Endodermal cell (in vitro differentiated cells): ENCODE results near the gene RS1. TPM values are rescaled to one million over a fixed set of nuclear protein-coding genes. Genes with fewer than 3 reads are reported as not detected.

ENCODE experiments used
- DNase-seq: peaks from one replicate; pipeline ENCODE4 v3.0.0-alpha.2; 2017
- H3K27ac ChIP-seq: 2 replicates; pipeline ENCODE4 v1.5.1; 2013; ENCODE audit warnings: mild to moderate bottlenecking, low read depth, low read length, moderate library complexity
- H3K27me3 ChIP-seq: 2 replicates; pipeline ENCODE4 v1.6.1; 2013; ENCODE audit warnings: mild to moderate bottlenecking, low read length, moderate library complexity; ENCODE audit not compliant: insufficient read depth, control insufficient read depth, poor library complexity, severe bottlenecking
- H3K36me3 ChIP-seq: 2 replicates; pipeline ENCODE4 v1.7.0; 2013; ENCODE audit warnings: mild to moderate bottlenecking, low read length, moderate library complexity; ENCODE audit not compliant: control insufficient read depth, insufficient read depth
- H3K4me1 ChIP-seq: one replicate; pipeline ENCODE4 v1.7.0; 2013; ENCODE audit warnings: low read length; ENCODE audit not compliant: control insufficient read depth, insufficient read depth
- H3K4me3 ChIP-seq: 2 replicates; pipeline ENCODE4 v1.5.1; 2013; ENCODE audit warnings: mild to moderate bottlenecking, low read length, moderate library complexity
- H3K9ac ChIP-seq: 2 replicates; pipeline ENCODE4 v1.6.1; 2013; ENCODE audit warnings: mild to moderate bottlenecking, low read length, moderate library complexity; ENCODE audit not compliant: poor library complexity, severe bottlenecking; ENCODE audit errors: extremely low read depth
- H3K9me3 ChIP-seq: 2 replicates; pipeline ENCODE4 v1.6.1; 2013; ENCODE audit warnings: mild to moderate bottlenecking, low read length, moderate library complexity; ENCODE audit not compliant: control insufficient read depth
- H3K27ac Mint-ChIP-seq: 2 replicates; pipeline ENCODE4 v1.8.0; 2020; ENCODE audit warnings: mixed read lengths
- H3K27me3 Mint-ChIP-seq: 2 replicates; pipeline ENCODE4 v1.8.0; 2021; ENCODE audit warnings: mild to moderate bottlenecking, mixed read lengths; ENCODE audit not compliant: insufficient read depth
- H3K36me3 Mint-ChIP-seq: 2 replicates; pipeline ENCODE4 v1.8.0; 2020; ENCODE audit warnings: low read depth, mixed read lengths
- H3K4me1 Mint-ChIP-seq: 2 replicates; pipeline ENCODE4 v1.8.0; 2020; ENCODE audit warnings: mixed read lengths
- H3K4me3 Mint-ChIP-seq: 2 replicates; pipeline ENCODE4 v1.8.0; 2020; ENCODE audit warnings: mild to moderate bottlenecking, moderate library complexity, mixed read lengths
- H3K9me3 Mint-ChIP-seq: 2 replicates; pipeline ENCODE4 v1.8.0; 2020; ENCODE audit warnings: mild to moderate bottlenecking, mixed read lengths
- CTCF ChIP-seq: fragments of 200-600 bp; sonication (generic); conservative IDR thresholded peaks from 2 replicates; pipeline ENCODE4 v1.5.0; 2021; ENCODE audit warnings: antibody characterized with exemption, mild to moderate bottlenecking
- WGBS, 2 experiments: methylation state at CpG; one replicate each; pipeline versions ENCODE4 v1.1.5 to v1.1.7; 2013; ENCODE audit warnings: missing lambda C conversion rate in 2 of 2, mixed read lengths in 1 of 2; ENCODE audit not compliant: insufficient coverage in 1 of 2, insufficient read length in 1 of 2; 5-methylcytosine and 5-hydroxymethylcytosine counted together
- total RNA-seq, 2 donors: library from RNA; stranded (reverse); fragmentation: NEBNext Ultra II Directional in 1 of 2; extraction: Animal tissue kit (Norgen Biotek cat#: 25700) in 1 of 2; gene quantifications; 2 replicates in 1 of 2; 3 replicates in 1 of 2; pipeline ENCODE4 v1.2.1, GENCODE V29; 2021

Gene RS1
- total RNA-seq, 2 donors from 2014 or later, result not detected

GRCh38 chrX:18619288-18619687 is 52.6 kb downstream of the RS1 start:
- Histone ChIP-seq H3K27me3 (no peaks in the 10 kb centered on the region), H3K36me3 (peaks cover 4% of the 10 kb centered on the region), H3K27ac (no peak overlapping the region), H3K9ac (no peak overlapping the region), H3K9me3 (no peaks in the 10 kb centered on the region), H3K4me3 (no peak overlapping the region), H3K4me1 (peaks cover 3% of the 10 kb centered on the region)
- Mint-ChIP-seq H3K4me3 (no peak overlapping the region), H3K9me3 (peaks cover 40% of the 10 kb centered on the region), H3K27ac (no peak overlapping the region), H3K27me3 (no peaks in the 10 kb centered on the region), H3K36me3 (no peaks in the 10 kb centered on the region), H3K4me1 (peaks cover 6% of the 10 kb centered on the region)
- no peak for DNase-seq
- TF ChIP-seq CTCF, result no peak
- WGBS, 2 experiments, result 100% methylated on average over 1 to 2 of the region's 2 CpGs

- no peak for TF ChIP-seq CTCF
- peaks cover 7% of the 10 kb centered on the region for H3K36me3 ChIP-seq
- Mint-ChIP-seq H3K4me1 (peaks cover 6% of the 10 kb centered on the region), H3K9me3 (peaks cover 32% of the 10 kb centered on the region), H3K4me3 (no peak overlapping the region), H3K36me3 (peaks cover 13% of the 10 kb centered on the region), H3K27me3 (no peaks in the 10 kb centered on the region), H3K27ac (no peak overlapping the region)
- H3K27ac ChIP-seq, result no peak overlapping the region
- no peaks in the 10 kb centered on the region for H3K9me3 ChIP-seq
- peaks cover 3% of the 10 kb centered on the region for H3K4me1 ChIP-seq
- H3K9ac ChIP-seq, result no peak overlapping the region
- no peaks in the 10 kb centered on the region for H3K27me3 ChIP-seq
- 60 to 85% methylated on average over 1 to 5 of the region's 5 CpGs for WGBS, 2 experiments
- no peak overlapping the region for H3K4me3 ChIP-seq
- DNase-seq, result no peak
Measured at GRCh38 chrX:18617407-18617750, 54.5 kb downstream of the RS1 start.

GRCh38 chrX:18616688-18617406 is 55.1 kb downstream of the RS1 start:
- Mint-ChIP-seq H3K36me3 (peaks cover 13% of the 10 kb centered on the region), H3K27ac (no peak overlapping the region), H3K4me3 (no peak overlapping the region), H3K27me3 (no peaks in the 10 kb centered on the region), H3K9me3 (peaks cover 32% of the 10 kb centered on the region), H3K4me1 (peaks cover 6% of the 10 kb centered on the region)
- Histone ChIP-seq H3K9me3 (no peaks in the 10 kb centered on the region), H3K27ac (no peak overlapping the region), H3K9ac (no peak overlapping the region), H3K4me1 (peaks cover 3% of the 10 kb centered on the region), H3K27me3 (no peaks in the 10 kb centered on the region), H3K4me3 (no peak overlapping the region), H3K36me3 (peaks cover 7% of the 10 kb centered on the region)
- no peak for DNase-seq
- no peak for TF ChIP-seq CTCF
- WGBS, 2 experiments, result 83 to 93% methylated on average over 1 to 3 of the region's 8 CpGs
